NCI-H2196 (cell line): ENCODE data around the gene NGB.

ENCODE experiments used
- DNase-seq: peaks from one replicate; lab custom pipeline; 2025; ENCODE audit not compliant: unreplicated experiment; lab: John Stamatoyannopoulos, UW

NGB gene

DNA sequence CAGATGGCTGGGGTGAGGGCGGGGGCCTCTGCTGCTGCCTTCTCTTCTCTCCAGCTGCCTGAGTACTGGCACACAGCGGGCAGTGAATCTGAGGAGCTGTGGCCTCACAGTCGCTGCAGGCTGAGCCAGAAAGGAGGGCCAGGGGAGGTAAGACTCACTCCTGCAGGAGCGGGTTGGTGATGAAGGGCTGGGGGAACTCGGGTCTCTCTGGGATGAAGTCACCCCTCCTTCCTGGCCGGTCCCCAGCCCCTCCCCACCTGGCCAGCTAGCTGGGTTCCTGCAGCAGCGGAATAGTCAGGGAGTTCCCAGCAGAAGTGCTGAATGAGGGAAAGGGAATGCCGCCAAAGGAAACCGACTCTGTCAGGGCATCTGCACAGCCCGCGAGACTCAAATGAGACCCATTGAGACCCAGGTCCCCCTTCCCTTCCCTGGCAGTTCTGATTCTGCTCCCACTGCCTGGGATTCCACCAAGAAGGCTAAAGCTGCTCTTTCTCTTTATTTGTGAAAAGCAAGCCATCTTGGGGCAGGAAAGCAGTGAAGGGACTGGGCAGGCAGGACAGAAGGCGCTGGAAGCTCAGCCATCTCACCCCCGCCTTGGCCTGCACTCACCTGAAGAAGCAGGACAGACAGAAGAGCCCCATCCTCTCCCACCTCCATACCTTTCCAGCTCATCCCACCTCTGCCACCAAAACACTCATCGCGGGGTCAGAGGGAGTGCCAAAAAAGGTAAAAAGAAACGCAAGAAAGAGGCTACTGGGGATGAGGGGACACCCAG is 5.3 kb downstream of the NGB start:
- no peak for DNase-seq

DNA sequence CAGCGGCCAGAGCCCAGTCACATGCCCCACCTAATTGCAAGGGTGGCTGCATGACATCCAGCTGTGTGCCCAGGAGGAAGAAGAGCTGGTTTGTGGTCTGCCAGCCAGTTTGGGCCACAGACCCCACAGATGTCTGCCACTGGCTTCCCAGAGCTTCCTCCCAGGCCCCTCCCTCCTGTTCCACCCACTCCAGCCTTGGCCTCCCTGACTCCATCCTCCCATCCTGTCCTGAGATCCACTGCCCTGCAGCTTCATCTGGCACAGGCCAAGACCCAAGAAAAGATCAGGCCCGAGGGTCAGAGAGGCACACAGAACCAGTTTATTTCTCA is 5.9 kb downstream of the NGB start:
- DNase-seq = no peak

- DNase-seq = no peak
Observed at GRCh38 chr14:77264466-77265186, 6.4 kb downstream of the NGB start.

- peak; percentile 11 for DNase-seq
Observed at GRCh38 chr14:77260631-77261030, 10.4 kb downstream of the NGB start.

DNA sequence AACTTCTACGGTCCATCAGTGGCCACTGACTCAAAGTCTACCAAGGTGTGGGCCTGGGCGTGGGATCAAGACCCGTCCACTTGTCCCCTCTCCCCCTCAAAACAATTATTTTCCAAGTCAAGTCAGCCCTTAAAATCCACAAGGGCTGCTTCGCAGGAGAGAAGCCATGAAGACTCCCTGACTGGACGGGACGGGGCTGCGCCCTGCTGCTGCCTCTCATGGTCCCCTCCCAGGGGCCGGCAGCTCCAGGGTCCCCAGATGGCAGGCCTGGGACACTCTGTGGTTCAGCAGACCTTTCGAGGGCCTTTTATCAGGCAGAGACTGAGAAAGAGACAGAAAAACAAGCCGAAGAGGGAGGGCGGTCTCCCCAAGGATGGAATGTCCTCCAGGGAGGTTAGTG is 10.8 kb downstream of the NGB start:
- DNase-seq = no peak

GRCh38 chr14:77259025-77259715 is 11.8 kb downstream of the NGB start:
- no peak for DNase-seq

- no peak for DNase-seq
Observed at GRCh38 chr14:77258566-77258965, 12.4 kb downstream of the NGB start.

- DNase-seq = no peak
Observed at GRCh38 chr14:77257700-77258099, 13.3 kb downstream of the NGB start.

DNA sequence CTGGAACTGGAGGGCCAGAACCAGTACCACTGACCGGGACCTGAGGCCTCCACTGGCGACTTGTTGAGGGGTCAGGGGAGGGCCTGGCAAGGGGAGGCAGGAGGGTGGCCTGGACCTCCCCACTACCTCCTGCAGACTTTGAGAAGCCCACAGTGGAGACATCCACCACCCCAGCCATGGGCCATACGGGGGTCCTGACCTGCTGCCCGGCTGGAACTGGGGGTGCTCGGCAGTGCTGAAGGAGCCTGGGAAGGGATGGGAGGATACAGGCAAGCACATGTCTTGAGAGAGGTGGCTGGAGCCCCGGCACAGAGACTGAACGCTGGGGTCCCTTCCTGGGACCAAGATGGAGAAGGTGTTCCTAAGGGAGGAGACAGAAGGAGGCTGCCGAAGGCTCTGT is 14.3 kb downstream of the NGB start:
- DNase-seq = no peak

GRCh38 chr14:77253333-77254190 is 17.4 kb downstream of the NGB start:
- no peak for DNase-seq

DNA sequence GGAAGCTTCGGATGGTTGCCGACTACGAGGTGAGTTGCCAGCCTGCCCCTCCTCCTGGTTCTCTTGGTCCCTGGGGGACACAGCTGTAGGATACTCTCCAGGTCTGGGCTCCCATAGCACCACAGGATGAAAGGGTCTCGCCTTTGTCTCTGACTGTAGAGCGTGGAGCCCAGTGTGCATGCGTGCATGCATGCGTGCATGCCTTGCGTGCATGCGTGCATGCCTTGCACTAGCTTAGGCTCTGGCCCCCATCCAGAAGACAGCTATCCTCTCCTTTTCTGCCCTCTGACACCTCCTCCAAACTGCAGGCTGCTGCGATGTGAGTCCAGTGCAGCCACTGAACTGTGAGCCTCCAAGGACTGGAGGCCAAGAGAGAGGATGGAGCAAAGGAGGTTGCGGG is 19.1 kb downstream of the NGB start:
- DNase-seq = no peak

GRCh38 chr14:77250927-77251326 is 20.1 kb downstream of the NGB start:
- no peak for DNase-seq

DNA sequence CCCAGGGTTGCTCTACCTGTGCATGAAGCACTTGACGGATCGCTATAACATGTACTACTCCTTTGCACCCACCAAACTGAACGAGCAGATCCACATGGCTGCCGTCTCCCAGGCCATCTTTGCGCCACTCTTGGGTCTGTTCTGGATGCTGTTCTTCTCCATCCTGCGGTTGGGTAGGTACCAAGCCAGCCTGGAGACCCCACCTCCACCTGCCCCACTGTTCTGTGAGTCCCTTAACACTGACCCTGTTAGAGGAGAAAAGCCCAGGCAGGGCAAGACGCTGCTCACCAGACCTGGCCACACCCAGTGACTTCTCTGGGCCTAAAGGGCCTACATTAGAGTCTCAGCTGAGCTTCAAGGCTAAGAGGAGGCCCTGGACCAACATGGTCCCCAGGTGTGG is 21.7 kb downstream of the NGB start:
- DNase-seq = no peak

DNA sequence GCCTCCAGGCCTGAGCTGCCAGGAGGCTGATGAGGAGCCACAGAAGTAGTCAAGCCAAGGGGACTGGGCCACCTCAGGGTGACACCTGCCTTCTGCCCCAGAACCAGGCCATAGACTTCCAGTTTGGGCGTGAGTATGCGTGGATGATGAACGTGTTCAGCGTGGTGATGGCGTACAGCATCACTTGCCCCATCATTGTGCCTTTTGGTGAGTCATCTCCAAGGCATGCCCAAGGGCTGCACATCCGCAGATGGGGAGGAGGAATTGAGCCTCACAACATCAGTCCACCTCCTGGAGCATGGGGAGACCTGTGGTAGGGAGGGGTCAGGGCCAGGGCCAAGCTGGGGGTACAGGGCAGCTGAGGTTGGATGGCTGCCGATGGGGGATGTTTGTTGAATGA is 22.3 kb downstream of the NGB start:
- no peak for DNase-seq

- DNase-seq = no peak
Observed at GRCh38 chr14:77246784-77247183, 24.2 kb downstream of the NGB start.

DNA sequence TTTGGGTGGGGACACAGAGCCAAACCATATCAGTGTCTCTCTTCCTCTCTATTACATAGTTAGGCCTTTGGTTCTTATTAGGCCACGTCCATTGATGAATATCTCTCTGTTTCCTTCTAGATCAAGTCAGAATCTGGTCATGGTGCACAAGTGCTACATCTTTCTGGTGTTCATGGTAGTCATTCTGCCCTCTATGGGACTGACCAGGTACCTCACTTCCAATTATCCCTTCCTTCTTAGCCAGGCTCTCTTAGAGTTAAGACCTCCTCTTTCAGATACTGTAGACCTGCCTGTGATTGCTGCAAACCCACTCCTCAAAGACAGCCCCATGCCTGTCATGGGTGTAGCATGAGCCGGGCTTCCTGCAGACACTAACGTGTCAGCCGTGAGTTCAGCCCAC is 25.2 kb downstream of the NGB start:
- no peak for DNase-seq

DNA sequence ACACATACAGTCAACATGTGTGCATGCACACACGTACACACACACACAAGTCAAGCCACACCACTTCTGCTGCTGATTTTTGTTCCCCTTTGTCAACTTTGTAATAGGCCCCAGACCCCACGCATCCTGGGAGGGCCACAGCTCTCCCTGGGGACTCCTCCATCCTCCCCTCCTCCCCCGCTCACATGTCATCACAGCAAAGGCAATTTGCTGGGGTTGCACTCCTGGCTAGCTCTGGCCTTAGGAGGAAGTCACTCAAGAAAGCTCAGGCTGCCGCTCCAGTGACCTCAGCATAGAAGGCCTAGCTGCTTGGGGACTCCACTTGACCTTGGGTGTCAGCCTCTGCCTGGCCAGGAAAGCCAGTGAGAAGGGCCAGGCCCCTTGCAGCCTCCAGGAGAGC is 27.2 kb downstream of the NGB start:
- DNase-seq = no peak

- no peak for DNase-seq
Observed at GRCh38 chr14:77242752-77243151, 28.3 kb downstream of the NGB start.

DNA sequence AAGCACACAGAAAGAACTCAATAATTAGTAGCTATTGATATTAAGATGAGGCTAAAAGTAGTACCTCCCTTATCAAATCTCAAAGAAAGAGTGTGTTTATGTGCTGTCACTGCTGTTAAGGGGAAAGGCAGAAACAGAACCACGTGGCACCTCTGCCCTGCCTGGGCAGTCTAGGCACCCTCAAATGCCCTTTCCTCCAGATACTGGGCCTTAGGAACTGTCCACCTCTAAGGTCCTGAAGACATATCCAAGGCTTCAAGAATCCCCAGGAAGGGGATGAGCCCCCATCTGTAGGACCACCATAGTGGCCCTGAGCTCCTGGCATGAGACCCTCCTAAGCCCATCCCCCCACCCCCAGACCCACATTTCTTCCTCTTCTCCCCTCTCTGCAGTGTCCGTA is 29.1 kb downstream of the NGB start:
- DNase-seq = no peak

GRCh38 chr14:77240336-77240915 is 30.6 kb downstream of the NGB start:
- no peak for DNase-seq

- no peak for DNase-seq
Observed at GRCh38 chr14:77239412-77239811, 31.6 kb downstream of the NGB start.
